Non-pigmented ciliary epithelial cell (primary cell): Measurements from ENCODE around the gene TGFBR3L.
"Not testable (repeated sequence)": the region's sequence is repeated elsewhere in the genome, so short reads cannot be mapped to it uniquely, and the experiment has no call there.

Source experiments
- DNase-seq: peaks from one replicate; pipeline ENCODE4 v3.0.0-alpha.2; 2010; ENCODE audit warnings: low read depth

TGFBR3L gene

GRCh38 chr19:7928334-7928706, 13.7 kb downstream of the TGFBR3L start:
- no peak for DNase-seq

GRCh38 chr19:7928741-7929701, 14.4 kb downstream of the TGFBR3L start:
- peak; percentile 40 for DNase-seq

- not testable (repeated sequence) for DNase-seq
These were observed 15.4 kb downstream of the TGFBR3L start for GRCh38 chr19:7930030-7930429.

- DNase-seq: no peak
These were observed 16.1 kb downstream of the TGFBR3L start for GRCh38 chr19:7930765-7931164.

GRCh38 chr19:7931221-7932061, 16.8 kb downstream of the TGFBR3L start:
- no peak for DNase-seq

- no peak for DNase-seq
These were observed 17.8 kb downstream of the TGFBR3L start for GRCh38 chr19:7932276-7932929.

- DNase-seq: no peak
These were observed 18.3 kb downstream of the TGFBR3L start for GRCh38 chr19:7932930-7933300.

GRCh38 chr19:7933411-7933810, 18.8 kb downstream of the TGFBR3L start:
- DNase-seq: no peak

- DNase-seq: no peak
These were observed 19.4 kb downstream of the TGFBR3L start for GRCh38 chr19:7933828-7934725.

GRCh38 chr19:7934766-7935165, 20.1 kb downstream of the TGFBR3L start:
- no peak for DNase-seq

- DNase-seq: no peak
These were observed 26.2 kb downstream of the TGFBR3L start for GRCh38 chr19:7940841-7941240.

- no peak for DNase-seq
These were observed 27.4 kb downstream of the TGFBR3L start for GRCh38 chr19:7941895-7942596.

GRCh38 chr19:7942981-7943443, 28.4 kb downstream of the TGFBR3L start:
- no peak for DNase-seq

- peak; percentile 98 for DNase-seq
These were observed 29.0 kb downstream of the TGFBR3L start, which contains the start of gene TIMM44 for GRCh38 chr19:7943444-7944176. Gene TIMM44 (minus strand): TSS chr19:7943666. CDS start chr19:7943651, 15 bp downstream.

GRCh38 chr19:7944177-7944761, 29.6 kb downstream of the TGFBR3L start:
- peak; percentile 67 for DNase-seq

GRCh38 chr19:7947939-7948338, 33.3 kb downstream of the TGFBR3L start:
- DNase-seq: peak; percentile 19

GRCh38 chr19:7953060-7953459, 38.4 kb downstream of the TGFBR3L start:
- no peak for DNase-seq

GRCh38 chr19:7953576-7953975, 38.9 kb downstream of the TGFBR3L start:
- no peak for DNase-seq

GRCh38 chr19:7955696-7956095, 41.1 kb downstream of the TGFBR3L start:
- DNase-seq: no peak
